DOHH2 (cell line): Measurements from ENCODE around the gene TAF1A.

Source experiments
- CTCF ChIP-seq: fragments of 200-600 bp; sonication (generic); IDR thresholded peaks from one replicate; pipeline ENCODE4 v1.5.1; 2014; ENCODE audit warnings: antibody characterized with exemption, mild to moderate bottlenecking, low read depth, low read length; ENCODE audit not compliant: poor library complexity, severe bottlenecking
- EZH2phosphoT487 ChIP-seq: fragments of 200-600 bp; sonication (generic); IDR thresholded peaks from 2 replicates; pipeline ENCODE4 v1.6.1; 2017; ENCODE audit warnings: borderline replicate concordance, mild to moderate bottlenecking, antibody characterized with exemption, low read length, moderate library complexity, mixed read lengths

GRCh38 chr1:222529916-222530315 is 59.8 kb downstream of the TAF1A start:
- TF ChIP-seq EZH2phosphoT487 (no peak), CTCF (no peak)
